Keratinocyte (primary cell): ENCODE measurements around the gene ATG10.

Source experiments
- EZH2 ChIP-seq: IDR thresholded peaks from one replicate; pipeline ENCODE4 v1.6.1; 2012; ENCODE audit warnings: inconsistent platforms, mild to moderate bottlenecking, low read length, moderate library complexity
- TF ChIP-seq, protein P1 (sequence below), 3 experiments: IDR thresholded peaks in 1 of 3; conservative IDR thresholded peaks in 1 of 3; optimal IDR thresholded peaks in 1 of 3; 2 replicates in 2 of 3; 3 replicates in 1 of 3; pipeline versions ENCODE3 to v1.5.1; 2011; ENCODE audit warnings: low read length in 3 of 3, mild to moderate bottlenecking in 3 of 3, moderate library complexity in 2 of 3, control low read depth in 1 of 3, inconsistent platforms in 1 of 3; ENCODE audit not compliant: insufficient read depth in 2 of 3; ENCODE audit errors: extremely low read depth in 1 of 3

DNA sequence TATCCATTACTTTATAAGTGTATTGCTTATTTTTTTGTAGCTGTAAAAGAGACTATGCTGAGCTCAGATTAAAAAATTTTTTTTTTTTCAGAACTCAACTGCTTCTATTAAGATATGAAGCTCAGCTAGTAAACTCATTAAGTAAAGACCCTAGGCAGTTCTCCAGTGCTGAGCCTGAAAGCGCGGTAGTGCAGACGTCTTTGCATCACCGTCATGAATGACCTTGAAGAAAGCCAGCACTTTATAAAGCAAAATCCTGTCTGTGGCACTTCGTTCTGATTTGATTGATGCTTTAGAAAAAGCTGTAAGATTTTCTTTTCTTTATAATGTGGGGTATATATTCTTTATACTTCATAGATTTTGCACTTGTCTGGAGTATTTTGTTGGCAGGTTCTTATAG is 105.7 kb downstream of the ATG10 start:
- TF ChIP-seq, protein P1, sequence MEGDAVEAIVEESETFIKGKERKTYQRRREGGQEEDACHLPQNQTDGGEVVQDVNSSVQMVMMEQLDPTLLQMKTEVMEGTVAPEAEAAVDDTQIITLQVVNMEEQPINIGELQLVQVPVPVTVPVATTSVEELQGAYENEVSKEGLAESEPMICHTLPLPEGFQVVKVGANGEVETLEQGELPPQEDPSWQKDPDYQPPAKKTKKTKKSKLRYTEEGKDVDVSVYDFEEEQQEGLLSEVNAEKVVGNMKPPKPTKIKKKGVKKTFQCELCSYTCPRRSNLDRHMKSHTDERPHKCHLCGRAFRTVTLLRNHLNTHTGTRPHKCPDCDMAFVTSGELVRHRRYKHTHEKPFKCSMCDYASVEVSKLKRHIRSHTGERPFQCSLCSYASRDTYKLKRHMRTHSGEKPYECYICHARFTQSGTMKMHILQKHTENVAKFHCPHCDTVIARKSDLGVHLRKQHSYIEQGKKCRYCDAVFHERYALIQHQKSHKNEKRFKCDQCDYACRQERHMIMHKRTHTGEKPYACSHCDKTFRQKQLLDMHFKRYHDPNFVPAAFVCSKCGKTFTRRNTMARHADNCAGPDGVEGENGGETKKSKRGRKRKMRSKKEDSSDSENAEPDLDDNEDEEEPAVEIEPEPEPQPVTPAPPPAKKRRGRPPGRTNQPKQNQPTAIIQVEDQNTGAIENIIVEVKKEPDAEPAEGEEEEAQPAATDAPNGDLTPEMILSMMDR (optimal IDR thresholded peaks at IDR 0.05 in 1 of 3, IDR thresholded peaks at IDR 0.05 in 1 of 3, conservative IDR thresholded peaks at IDR 0.05 in 1 of 3; ENCODE audit: extremely low read depth in 1 of 3, insufficient read depth in 2 of 3, low read length in 3 of 3) = no peak
- no peak for TF ChIP-seq EZH2
